GF-D8 (cell line): ENCODE data around the gene ARMC2.
"Not testable (repeated sequence)": the region's sequence is repeated elsewhere in the genome, so short reads cannot be mapped to it uniquely, and the experiment has no call there.

Experiments
- DNase-seq: peaks from one replicate; lab custom pipeline; 2025; lab: John Stamatoyannopoulos, UW

ARMC2 gene

DNA sequence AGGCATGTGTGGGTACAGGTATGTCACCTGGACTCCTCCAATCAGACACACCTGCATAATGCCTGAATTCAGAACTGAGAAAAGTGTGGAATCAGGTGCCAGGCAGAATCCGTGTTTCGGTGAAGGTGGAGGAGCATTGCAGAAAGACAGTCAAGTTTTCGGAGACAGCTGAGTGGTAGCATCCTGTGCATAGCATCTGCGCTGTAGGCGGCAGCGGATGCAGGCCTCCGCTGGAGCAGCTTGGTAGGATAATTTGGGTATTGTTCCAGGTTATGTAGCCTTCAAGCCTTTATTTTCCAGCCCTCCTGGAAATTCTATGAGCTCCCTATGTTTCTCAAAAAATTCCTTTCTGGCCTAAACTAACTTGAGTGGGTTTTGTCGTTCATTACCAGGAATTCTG, 15.5 kb upstream of the ARMC2 start:
- no peak for DNase-seq

DNA sequence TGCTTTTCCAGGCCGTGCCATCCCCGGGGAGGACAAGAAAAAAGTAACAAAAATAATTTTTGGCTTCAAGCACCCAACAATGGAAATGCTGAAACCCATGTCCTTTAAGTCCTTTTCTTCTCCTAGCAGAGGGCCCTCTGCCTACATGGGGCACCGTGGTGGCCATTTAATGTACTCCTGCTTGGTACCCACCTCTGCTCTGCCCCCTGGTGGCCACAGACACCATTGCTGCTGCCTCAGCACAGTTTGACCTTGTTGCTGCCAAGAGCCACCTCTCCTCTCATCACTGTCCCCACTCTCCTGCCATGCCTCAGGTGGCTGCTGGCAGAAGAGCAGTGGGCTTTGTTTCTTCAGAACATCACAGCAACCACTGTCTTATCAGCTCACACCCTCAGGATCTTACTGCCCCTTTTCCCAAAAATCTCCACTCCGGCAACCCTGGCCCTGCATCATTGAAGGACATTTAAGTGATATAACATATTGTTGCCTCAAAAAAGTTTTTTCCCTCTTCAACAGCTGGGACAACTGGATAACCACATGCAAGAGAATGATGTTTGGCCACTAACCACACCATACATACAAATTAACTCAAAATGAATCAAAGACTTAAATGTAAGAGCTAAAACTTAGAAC, 12.9 kb upstream of the ARMC2 start:
- DNase-seq = peak; percentile 35

DNA sequence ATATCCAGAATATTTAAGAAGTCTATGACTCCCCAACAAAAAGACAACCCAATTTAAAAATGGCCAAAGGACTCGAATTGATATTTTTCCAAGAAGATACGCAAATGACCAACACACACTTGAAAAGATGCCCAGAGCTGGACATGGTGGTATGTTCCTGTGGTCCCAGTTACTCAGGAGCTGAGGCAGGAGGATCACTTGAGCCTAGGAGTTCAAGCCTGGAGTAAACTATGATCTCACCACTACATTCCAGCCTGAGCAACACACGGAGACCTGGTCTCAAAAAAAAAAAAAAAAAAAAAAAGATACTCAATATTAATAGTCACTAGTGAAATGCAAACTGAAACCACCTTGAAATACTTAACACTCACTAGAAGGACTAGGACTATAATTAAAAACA, 12.2 kb upstream of the ARMC2 start:
- DNase-seq = no peak

DNA sequence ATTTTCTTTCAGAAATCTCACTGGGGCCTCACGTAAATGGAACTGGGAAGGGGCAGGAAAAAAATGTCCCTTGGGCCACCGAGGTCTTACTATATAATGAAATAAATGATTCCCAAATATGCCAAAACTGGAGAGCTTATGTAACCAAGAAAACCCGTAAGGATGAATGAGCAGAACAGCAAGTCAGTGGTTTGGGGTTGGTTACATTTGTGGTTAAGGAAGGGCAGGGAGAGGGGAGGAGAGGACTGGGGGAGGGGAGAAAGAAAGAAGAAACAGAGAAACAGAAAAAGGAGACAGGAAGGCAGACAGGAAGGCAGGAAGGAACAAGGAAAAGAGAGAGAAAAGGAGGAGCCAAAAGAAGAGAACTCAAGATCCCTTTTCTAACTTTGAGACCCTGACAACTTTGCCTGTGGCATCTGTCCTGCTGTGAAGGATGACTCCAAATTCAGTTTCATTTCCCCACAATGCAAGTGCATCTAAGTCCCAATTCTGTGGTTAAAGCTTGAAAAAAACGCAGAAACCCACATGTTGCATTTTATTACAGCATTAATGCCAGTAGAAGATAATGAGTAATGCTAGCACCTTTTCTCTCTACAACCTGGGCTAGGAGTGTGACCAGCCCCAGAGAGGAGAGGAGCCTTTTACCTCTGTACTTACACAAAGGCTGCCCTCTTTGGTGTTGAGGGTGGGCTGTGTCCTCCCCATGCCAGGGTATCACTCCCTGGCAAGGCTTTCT, 10.8 kb upstream of the ARMC2 start:
- no peak for DNase-seq

DNA sequence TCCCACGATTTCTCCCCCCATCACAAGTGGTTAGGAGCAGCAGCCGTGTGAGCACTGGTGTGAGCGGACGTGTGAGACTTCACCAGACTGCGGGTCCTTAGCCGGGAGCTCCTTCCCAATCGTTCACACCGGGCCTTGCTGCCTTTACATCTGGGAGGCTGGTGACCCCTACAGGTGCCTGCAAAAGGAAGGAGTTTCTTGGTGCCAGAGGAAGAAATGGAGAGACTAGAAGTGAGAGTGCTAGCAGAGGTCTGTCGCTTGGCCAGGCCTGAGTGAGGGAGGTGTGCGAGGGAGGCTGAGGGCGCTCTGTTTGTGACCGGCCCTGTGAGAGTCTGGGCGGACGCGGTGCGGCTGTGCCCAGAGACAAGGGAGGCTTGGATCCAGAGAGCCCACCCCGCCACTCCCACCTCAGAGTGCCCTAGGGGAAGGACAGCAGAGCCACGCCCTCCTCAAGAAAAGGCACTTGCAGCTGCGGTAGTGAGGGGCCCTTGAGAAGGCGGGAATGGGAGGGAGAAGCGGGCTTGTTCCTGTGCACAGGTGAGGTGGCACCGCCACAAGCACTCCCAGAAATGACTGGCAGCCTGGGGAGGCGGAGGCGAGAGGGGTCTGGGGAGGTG, 10.0 kb upstream of the ARMC2 start:
- no peak for DNase-seq

DNA sequence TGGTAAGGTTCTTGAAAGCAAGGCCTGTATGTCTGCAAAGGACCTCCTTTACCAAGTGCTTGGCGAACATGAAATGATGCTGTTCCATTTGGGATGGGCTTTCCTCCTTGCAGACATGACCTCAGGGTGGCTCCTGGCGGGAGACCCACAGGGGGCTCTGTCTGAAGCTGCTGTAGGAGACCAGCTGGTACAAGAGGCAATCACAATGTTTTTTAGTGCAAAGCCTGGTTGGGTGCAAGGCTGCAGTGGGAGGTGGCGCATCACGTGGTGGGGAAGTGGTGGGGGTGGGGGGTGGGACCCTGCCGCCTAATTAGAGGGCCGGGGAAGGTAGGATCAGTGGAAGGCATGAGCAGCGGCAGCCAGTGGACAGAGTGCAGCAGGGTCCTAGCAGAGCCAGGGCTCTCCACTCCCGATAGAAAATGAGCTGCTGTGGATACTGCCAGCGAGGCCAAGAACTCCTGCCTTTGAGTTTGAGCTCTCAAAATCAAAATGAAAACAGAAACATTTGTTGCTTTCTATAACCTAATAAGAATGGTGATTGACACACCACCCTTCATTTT, 9.1 kb upstream of the ARMC2 start:
- no peak for DNase-seq

DNA sequence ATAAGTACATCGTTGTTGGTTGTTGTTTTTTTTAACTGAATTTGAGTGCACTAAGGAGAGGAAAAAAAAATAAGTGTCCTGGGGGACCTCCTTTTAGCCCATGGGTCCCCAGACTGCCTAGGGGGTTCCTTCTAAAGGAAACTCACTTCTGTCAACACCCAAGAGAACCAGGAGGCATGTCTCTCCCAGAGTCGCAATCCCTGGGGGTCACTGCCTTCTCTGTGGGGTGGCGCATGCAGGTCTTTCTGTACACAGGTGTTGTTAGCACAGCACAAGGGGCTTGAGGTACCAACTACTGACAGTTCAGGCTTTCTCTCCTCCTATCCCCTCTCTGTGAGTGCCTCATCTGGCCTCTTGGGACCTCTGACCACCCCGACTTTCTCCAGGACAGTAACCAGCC, 7.3 kb upstream of the ARMC2 start:
- DNase-seq = no peak

DNA sequence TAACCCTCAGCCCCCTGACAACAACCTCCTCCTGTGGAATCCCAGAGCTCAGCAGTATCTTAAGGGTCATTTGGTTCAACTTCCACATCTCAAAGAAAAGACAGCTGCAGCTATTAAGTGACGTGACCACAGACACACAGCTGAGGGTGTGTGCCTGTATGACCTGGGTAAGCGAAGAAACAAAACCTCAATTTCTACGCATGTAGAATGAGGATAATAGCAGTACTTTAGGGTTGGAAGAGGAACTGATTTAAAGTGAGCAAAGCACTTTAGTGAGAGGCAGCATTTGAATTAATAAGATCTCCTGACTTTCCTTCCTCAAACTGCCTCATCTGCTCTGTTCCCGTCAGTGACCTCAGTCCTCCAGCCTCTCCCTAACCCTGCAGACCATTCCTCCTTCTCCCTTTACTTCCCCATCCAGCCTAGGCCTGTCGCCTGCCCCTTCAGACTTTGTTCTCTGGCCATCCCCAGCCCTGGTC, 6.8 kb upstream of the ARMC2 start:
- DNase-seq = no peak

DNA sequence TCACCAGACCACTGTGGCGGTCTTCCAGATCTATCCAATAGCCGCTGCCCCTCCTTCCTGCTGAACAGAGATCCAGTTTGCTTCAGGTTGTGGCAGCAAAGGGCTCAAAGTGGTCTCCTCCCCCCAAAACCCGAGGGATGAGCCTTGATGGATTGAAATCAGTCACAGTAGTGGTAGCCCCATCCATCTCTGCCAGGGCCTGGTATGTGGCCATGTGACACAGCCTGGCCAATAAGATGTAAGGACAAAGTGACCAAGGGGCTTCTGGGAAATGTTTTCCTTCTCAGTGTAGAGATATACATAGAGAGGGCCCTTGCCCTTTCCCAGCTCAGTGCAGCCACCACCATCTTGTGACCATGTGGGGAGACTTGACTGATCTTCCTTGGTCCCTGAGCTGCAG, 4.1 kb upstream of the ARMC2 start:
- DNase-seq = no peak

DNA sequence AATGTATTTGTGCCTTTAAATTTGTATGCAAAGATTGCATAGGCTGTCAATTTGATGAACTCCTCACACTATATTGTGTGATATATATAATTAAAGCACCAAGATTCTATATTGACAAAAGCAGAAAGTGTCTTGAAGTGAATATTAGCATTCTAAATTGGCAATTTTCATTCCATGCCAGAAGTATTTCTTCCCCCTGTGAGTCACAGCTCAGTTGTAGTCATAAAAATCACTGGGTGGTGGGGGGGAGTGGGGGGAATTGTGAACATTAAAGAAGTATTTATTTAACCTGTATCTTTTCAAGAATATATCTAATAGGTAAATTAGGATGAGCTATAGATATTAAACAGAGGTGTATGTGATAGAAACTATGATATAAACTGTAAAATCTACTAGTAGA, 3.1 kb upstream of the ARMC2 start:
- DNase-seq = no peak

DNA sequence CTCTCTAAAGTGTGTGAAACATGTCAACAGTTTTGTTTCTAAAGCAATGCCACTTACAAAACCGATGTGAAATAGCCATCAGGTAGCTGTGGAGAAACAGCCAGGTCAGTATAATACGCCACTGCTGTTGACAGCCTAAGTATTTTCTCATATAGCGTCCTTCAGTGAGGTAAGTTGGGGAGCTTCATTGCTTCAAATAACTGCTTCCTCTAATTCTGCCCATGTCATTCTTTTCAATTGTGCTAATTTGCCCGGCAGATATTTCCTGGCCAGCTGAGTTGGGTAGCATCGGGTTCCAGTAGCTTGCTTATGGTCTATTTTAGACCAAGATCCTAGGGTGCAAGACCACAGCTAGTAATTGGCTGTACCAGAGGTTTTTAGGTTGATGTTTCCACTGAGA, 2.1 kb upstream of the ARMC2 start:
- no peak for DNase-seq

DNA sequence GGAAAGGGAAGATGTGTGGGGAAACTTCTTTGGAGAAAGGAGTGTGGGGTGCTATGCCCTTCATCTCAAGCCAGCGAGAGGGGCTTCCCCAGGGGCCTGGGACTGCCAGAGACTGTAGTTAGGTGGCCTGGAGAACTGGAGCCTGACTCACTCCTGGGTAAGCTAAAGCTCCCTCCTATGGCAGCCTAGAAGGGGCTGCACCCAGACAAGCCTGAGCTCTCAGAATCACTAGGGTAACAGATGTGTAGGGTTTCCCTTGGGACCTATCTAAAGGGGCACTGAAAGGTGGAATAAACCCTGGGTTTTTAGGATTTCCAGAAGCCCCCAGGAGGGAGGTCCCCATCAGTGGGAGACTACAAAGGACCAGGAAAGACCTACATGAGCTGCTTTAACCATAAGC, 1.6 kb upstream of the ARMC2 start:
- no peak for DNase-seq

DNA sequence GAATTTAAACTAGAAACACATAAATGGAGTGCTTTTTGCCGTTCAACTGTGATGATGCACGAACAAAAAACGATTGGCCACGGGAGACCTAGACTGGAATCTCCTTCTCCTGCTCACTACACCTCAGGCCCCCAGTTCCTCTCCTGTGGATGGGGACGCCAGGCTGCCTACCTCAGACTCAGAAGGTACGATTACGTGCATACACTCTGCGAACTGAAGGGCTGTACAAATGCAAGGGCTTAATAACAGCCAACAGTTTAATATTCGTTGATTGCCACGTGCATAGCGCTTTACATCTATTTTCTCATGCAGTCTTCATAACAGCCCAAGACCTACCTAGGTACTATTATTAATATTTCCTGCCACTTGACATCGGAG, 495 bp upstream of the ARMC2 start:
- DNase-seq = no peak

DNA sequence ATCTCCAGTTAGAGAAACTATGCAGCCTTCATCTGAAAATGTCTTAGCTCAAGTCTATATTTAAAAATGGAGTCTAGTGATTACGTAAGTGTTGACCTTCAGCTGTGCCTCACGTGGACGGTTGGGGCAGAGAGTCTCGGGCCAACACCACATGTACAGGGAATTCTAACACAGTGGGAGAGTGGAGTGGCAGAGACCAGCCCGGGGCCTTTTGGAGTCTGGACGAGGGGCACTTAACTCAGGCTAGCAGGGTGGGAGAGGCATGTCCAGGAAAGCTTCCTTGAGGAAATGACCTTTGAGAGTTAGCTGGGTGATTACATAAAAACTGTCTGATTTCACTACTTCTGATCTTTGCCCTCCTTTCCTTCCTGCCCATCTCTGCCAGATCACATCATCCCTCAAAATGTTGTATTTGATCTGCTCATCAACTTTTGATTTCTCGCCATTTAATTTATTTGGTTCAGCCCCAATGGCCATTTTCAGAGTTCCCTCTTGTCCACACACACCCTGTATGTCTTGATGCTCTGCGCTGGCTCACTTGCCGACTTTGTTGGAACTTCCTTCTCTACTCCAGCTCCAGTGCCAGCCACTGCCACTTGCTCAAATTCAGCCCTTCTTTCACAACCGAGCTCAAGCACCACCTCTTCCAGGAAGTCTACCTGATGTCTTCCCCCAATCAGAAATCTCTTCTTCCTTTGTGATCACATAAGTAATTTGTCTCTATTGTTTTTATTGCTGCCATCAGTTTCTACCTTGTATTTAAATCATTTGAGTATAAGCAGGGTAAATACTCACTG, 2.6 kb downstream of the ARMC2 start:
- DNase-seq = no peak

DNA sequence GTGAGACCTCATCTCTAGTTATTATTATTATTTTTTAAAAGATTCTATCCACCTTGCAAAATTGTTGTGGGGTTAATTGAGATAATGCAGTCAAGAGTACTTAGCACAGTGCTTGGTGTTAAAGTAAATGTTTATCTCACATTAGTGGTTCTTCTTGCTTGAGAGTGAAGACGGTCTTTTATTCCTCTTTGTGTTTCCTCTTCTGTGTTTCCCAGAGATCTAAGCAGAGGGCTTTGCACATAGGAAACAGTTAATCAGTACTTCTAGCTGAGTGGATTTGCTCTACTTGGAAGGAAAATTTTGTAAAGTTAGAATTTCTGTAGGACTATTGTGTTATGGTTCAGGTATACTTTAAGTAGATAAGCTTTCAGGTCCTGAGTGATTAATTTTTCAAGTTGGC, 3.5 kb downstream of the ARMC2 start:
- no peak for DNase-seq

DNA sequence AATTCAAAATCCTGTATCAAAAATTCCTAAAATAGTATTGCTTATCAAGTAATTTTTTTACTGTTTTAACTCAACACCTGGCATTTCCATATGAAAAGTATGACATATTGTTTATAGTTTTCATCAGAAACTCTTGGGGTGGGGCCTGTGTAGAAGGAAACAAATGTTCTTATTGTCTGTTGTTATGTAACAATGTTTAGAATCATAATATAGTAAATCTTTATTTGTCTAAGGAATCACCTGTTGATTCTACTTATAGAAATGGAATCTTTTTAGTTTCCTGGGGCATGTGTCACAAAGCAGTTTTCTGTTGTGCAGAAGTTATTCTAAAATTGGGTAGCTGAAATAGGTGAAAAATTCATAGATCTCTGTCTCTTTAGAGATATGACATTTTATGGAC, 4.9 kb downstream of the ARMC2 start:
- no peak for DNase-seq

DNA sequence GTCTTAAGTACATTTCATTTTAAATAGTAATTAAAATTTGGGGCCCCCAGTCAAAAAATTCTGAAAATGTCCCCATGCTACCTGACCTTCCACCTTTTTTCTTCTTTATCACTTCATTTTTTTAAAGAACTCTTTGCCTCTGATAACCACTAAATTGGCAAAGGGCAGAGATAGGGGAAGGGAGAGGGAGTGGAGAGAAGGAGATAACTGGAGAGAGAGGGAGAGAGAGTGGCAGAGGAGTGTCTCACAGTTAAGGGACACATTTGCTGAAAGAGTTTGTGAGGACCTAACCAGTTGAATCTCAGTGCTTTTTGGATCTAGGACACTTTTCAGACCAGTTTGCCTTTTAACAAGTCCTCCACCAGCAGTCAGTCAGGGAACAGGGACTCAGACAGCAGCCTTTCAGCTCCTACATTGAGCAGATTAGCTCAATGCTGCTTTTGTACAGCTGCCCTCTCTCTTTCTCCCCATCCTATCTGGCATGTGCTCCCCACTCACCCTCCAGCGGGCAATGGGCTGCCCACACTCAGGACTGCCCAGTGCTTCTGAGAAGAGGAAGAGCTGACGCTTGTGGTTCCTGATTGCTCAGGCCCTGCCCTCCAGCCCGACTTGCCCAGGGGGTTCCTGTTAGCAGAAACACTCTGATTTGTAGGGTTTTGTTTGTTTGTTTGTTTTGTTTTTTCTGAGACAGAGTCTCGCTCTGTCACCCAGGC, 14.4 kb downstream of the ARMC2 start:
- no peak for DNase-seq

DNA sequence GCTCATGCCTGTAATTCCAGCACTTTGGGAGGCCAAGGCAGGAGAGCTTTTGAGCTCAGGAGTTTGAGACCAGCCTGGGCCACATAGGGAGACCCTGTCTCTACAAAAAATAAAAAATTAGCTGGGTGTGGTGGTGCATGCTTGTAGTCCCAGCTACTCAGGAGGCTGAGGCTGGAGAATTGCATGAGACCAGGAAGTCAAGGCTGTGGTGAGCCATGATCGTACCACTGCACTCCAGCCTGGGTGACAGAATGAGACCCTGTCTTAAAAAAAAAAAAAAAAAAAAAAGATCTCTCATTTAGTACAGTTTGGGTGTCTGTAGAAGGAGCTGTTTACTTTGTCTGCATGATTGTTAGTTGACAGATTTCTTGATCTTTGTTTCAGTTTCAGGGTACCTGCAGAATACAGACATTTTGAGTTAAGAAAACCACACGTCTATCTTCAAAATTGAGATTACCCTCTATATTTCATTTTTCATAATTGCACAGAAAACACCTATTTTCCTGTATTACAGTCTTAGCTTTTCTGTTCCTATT, 17.6 kb downstream of the ARMC2 start:
- DNase-seq = not testable (repeated sequence)

DNA sequence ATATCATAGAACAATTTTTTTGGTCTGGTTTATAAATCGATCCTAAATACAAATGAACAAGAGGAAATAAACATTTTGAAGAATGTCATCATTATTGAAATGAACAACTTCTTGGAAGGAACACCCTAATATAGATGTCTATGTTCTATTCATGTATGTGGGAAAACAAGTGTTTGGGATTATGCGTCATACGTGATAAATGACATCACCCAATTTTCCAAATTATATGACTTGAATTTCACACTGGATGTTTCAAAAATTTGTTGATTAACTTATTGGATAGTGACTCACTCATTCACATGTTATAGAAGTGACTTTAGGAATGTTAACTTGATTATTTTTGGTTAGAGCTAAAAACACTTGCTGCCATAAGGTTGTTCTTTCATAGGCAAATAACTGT, 18.6 kb downstream of the ARMC2 start:
- no peak for DNase-seq

DNA sequence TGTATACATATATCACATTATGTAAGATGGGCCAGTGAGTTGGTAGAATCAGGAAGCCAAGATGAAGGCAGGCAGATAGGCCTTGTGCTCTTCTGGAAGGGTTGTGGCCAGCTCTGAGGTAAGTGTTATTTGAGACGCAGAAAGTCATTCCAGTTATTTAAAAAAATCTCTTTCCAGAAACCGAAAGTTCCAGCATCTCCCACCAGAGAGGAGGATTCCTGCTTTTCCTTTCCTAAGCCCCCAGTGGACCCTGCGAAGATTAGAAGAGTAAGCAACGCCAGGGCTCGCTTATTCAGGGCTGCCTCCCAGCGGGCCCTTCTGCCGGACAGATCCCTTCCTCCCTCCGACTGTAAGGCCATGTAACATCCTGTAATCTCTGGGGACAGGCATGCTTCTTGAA, 20.4 kb downstream of the ARMC2 start:
- DNase-seq = no peak

DNA sequence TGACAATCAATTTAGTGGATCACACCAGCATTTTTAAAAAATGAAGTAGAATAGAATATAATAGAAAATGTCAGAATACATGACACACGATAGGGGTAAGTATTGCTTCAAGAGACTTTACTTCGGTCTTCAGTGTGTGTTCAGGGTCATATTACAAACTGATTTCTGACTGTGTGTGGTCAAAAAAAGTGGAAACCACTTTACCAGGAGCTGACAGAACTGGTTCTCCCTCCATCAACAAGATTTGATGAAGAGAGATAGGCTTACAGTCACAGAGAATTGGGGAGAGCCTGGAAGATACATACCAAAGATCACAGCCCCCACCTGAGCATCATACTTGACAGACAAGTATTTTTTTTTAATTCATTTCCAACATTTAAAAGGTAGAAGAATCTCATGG, 21.7 kb downstream of the ARMC2 start:
- DNase-seq = no peak

DNA sequence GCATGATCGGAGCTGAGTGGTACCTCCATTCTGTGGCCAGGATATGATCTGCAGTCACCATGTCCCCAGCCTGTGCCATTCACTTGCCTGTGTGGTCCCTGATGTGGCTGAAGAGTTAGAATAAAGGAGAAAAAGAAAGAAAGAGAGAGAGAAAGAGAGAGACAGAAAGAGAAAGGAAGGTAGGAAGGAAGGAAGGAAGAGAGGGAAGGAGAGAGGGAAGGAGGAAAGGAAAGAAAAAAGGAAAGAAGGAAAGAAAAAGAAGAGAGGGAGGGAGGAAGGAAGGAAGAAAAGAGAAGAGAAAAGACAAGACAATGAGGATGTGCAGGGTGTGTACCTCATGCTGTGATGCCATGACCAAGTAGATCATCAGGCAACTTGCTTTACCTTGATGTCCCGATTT, 22.1 kb downstream of the ARMC2 start:
- DNase-seq = no peak
